ENCODE results near the gene CDT1.

CDT1 gene

DNA sequence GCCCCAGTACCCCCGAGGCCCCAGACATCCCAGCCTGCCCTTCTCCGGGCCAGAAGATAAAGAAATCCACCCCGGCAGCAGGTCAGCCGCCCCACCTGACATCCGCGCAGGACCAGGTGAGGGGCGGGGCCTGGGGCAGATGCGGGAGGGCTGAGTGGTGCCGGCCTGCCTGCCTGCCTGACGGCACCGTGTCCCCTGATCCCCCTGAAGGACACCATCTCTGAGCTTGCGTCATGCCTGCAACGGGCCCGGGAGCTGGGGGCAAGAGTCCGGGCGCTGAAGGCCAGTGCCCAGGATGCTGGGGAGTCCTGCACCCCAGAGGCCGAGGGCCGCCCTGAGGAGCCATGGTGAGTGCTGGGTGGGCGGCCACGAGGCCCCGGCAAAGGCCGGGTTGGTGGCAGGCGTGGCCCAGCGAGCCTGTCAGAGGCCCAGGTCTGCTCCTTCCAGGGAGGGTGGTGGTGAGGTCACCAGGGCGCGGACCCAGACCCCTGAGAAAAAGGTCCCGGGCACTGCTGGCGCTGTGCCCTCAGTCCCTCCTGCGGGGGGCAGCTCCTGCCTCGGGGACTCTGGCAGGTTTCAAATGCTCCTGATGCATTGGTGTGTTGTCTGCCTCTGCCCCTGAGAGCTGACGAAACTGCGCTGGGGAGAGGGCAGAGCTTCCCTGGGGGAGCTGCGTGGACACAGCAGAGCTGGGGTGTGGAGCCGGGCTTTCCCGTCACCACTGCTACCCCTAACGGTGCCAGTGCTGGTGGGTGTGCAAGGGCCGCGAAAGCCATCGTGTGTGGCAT is 1.2 kb downstream of the CDT1 start:
- DNase-seq (ENCODE audit: low read depth) = no peak

DNA sequence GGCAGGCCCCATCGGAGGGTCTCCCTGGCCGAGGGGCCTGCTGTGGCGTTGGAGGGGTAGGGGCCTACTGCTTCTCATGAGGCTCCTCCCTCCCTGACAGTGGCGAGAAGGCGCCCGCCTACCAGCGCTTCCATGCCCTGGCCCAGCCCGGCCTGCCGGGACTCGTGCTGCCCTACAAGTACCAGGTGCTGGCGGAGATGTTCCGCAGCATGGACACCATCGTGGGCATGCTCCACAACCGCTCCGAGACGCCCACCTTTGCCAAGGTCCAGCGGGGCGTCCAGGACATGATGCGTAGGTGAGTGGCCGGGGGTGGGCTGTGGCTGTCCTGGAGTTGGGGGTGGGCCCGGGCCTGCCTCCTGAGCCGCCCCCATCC is 1.7 kb downstream of the CDT1 start:
- DNase-seq (ENCODE audit: low read depth) = no peak

DNA sequence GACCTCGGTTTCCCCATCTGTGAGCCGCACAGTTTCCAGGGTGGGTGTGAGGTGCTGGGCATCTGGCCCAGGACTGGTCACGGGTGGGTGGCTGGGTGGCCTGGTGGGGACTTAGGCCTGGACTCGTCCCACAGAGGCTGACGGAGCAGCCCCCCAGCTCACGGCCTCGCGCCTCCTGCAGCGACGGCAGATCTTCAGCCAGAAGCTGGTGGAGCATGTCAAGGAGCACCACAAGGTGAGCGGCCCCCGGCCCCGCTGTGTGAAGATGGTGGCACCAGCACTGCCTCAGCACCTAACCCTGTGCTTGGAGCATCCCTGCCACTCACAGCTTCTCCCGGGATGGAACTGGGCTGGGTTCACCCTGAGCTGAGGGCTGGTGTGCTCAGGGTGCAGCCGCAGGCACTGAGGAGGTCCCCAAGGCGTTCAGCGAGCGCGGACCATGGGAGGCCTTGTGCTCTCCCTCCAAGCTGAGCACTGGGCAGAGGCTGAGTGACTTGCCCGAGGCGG is 2.4 kb downstream of the CDT1 start:
- no peak for DNase-seq (ENCODE audit: low read depth)

DNA sequence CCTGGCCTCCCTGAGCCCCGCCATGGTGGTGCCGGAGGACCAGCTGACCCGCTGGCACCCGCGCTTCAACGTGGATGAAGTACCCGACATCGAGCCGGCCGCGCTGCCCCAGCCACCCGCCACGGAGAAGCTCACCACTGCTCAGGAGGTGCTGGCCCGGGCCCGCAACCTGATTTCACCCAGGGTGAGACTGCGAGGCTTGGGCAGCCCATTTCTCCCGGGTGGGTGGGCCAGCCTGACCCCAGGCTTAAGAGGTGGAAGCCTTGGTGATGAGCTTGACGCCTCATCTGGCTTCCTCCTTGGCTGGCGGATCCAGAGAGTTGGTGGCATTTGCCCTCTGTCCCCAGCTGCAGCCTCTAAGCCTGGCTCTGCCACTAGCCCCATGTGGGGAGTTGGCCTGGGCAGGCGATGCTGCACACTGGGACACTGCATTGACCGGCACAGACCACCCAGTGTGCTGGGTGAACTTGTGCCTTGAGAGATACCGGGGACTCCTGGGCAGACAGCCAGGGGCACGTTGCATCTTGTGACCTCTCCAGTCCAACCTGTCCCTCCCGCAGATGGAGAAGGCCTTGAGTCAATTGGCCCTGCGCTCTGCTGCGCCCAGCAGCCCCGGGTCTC is 3.0 kb downstream of the CDT1 start:
- DNase-seq (ENCODE audit: low read depth) = no peak

DNA sequence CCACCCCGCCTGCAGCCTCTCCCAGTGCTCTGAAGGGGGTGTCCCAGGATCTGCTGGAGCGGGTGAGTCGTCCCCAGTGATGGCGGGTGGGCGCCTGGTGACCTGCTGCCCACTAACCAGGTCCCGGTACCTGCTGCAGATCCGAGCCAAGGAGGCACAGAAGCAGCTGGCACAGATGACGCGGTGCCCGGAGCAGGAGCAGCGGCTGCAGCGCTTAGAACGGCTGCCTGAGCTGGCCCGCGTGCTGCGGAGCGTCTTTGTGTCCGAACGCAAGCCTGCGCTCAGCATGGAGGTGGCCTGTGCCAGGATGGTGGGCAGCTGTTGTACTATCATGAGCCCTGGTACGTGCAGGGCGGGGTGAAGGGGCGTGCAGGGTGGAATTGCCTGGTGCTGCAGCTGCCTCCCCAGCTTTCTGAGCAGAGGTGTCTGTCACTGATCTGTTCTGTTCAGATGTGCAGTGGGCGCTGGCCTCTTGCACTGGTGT is 3.6 kb downstream of the CDT1 start:
- no peak for DNase-seq (ENCODE audit: low read depth)

DNA sequence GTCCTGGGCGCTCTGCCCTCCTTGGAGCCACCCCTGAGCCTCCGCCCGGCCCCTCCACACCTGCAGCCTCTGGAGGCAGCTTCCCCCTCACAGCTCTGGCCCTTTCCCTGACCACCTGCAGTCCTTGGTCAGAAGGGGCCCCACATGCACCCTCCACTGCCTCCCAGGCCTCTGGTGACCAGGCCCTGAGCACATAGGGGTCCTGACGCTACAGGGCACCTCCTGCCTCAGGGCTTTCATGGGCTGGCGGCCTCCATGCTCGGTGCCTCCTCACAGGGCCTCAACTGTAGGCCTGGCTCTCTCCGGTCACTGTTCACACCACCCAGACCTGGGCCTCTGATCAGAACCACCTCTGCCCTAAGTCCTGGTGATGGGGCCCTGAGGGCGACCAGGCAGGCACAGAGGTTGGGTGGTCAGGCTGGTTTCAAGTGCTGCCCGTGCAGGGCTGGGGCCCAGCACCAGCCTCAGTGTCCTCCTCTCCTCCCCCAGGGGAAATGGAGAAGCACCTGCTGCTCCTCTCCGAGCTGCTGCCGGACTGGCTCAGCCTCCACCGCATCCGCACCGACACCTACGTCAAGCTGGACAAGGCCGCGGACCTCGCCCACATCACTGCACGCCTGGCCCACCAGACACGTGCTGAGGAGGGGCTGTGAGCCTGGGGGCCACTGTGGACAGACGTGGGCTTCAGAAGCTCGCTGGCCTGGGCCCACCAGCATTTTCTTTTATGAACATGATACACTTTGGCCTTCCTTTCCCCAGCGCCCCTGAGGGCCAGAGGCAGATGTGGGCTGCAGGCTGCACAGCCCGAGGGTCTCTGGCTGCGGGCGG is 4.3 kb downstream of the CDT1 start:
- no peak for DNase-seq (ENCODE audit: low read depth)

DNA sequence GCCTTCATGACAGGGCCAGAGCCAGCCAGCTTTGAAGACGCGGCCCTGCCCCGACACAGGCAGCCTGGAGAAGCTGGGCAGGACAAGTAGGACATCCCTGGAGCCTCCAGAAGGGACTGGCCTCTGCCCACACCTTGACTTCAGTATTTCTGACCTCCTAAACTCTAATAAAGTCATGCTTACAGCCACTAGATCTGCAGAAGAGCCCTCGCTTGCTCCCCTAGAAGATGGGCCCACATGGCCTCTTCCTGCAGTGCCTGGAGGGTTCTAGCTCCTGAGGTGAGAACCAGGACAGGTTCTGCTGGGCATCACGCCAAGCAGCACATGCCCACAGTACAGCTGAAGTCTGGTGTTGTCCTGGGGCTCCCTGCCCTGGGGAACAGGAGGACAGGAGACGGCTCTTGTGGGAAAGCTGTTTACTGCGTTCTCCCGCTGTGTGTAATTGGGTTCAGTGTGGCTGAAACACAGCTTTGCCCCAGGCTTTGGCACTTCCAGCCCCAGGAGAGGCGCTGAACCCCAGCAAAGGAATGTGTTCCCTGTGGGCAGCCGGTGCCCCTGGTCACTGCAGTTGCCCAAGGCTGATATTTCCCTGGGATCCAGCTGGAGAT is 5.6 kb downstream of the CDT1 start:
- no peak for DNase-seq (ENCODE audit: low read depth)

DNA sequence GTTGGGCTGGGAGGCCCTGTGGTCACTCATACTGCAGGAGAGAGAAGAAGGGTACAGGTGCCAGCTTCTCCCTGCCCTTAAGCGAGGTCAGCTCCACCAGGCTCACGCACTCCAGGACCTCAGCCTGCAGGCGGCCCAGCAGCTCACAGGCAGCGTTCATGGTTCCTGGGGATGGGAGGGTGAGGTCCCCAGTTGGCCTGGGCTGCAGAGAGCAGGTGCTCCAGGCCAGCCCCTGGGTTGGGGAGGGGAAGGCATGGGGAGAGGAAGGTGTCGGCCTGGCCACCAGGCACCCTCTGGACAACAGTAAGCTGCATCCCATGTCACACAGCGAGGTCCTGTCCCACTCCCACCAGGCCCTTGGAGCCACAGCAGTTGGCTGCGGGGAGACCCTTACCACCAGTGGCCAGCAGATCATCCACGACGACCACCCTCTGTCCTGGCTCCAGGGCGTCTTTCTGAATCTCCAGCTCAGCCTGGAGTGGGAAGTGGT is 6.1 kb downstream of the CDT1 start:
- DNase-seq (ENCODE audit: low read depth) = no peak

DNA sequence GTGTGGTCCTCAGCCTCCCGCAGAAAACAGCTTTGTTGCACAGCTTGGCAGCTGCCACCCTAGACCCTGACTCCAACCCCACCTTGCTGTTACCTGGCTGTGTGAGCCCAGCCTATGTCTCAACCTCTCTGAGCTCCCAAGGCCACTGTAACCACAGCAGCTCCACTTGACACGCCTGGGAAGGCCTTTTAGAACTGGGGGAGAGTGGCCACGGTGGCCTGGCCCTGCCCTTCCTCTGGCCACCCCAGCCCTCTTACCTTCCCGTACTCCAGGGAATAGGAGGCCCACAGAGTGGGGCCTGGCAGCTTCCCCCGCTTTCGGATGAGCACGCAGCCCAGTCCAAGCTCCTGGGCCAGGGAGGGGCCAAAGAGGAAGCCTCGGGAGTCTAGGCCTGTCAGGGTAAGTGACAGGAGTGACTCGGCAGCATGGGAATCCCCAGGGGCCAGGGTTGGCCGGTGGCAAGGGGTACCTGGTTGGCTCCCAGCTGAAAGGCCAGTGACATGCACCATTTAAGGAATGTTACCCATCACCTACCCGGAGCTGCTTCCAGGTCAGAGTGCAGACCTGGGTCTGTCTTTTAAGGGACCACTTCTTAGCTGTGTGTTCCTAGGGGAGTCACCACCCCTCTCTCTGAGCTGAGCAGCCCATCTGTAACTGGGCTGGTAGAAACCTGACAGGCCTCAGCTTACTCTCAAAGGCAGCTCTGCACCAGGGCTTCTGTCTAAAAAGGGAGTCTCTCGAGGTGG is 6.8 kb downstream of the CDT1 start:
- DNase-seq (ENCODE audit: low read depth) = no peak

DNA sequence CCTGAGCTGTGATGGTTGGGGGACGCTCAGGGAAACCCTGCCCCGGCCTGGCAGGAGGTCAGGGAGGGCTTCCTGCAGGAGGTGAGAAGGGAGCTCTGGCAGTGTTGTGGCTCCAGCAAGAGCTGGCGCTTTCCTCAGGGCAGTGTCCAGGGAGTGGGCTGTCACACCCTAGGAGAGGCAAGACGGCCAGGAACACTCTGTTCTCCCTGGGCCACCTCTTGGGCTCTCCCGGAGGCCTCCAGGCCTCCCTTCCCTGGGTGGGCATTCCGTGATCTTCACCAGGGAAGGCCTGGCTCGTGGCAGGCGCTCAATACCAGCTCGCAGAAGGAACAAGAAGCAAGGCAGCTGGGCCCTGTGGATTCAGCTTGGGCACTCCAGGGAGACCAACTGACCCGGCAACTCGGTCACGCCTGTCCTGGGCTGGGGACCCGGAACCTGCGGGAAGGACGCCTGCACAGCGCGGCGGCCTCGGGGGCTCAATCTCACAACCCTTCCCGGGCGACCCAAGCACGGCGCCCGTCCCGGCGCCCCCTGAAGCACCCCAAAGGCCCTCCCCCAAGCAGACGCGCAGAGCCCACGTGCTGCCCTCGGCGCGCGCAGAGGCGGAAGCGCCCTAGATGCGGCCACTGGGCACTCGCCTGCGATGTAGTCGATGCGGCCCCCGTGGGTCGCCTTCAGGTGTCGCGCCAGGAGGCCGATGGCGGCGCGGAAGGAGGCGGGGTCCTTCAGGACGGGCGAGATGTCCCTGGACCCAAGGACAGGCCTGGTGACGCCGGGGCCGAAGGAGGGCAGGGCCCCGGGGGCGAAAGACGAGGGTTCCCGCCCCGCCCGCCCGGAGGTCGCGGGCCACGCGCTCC is 7.6 kb downstream of the CDT1 start:
- no peak for DNase-seq (ENCODE audit: low read depth)

DNA sequence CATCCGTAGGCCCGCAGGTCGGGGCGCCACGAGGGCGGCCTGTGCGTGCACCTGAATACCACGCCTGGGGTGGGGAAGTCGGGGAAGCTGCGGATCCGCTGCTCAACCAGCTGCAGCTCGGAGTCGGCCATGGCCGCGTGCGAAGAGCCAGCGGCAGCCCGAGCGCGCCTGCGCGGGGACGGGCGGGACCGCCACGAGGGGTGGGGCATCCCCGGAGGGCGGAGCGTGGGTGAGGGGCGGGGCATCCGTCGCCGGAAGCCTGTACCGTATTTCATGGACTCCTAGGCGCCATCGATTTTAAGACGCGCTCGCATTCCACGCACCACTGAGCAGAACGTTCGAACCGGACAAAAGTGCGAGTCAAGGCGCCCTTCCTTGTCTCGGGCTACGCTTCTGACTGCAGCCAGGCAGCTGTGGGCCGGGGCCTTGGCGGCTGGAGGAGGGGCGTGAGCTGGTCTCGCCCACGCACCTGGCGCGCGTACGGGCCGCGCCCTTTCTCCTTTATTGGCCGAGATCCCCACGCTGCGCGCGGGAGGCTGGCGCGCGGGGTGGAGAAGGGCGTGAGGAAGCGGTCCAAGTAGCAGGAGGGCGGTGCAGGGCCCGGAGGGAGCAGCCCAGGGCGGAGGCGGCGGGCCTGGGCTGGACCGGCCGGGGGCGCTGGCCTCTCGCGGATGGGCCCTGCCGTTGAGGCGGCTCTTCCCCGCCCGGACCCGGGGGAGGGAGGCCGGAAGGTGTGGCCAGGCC is 8.4 kb downstream of the CDT1 start, which contains the start of gene APRT:
TSS of gene APRT (minus strand) at position 160 of the 744 bp plus-strand sequence. CDS start at position 131, 29 bp downstream.
- peak; percentile 93 for DNase-seq (ENCODE audit: low read depth)

DNA sequence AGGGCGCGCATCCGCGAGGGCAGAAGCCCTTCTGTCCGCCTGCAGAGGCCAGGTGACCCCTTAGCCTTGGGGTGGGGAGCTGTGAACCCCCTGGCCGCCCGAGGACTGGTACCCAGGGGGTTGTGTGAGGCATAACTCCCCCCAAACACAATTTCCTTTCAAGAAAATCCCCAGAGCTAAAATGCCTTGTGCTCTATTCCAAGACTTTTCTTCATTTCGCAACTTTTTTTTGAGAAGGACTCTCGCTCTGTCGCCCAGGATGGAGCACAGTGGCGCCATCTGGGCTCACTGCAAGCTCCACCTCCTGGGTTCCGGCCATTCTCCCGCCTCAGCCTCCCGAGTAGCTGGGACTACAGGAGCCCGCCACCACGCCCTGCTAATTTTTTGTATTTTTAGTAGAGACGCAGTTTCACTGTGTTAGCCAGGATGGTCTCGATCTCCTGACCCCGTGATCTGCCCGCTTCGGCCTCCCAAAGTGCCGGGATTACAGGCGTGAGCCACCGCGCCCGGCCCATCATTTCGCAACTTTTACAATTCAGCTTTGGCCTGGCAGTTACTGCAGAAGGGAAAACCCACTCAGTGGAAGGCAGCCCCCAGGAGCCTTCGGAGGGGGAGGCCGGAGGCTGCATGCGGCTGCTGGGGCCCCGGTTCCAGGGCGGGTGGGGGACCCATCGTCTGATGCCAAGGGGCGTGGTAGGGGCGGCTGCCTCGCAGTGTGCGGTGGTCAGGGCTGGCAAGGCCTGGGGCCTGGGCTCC is 9.1 kb downstream of the CDT1 start:
- no peak for DNase-seq (ENCODE audit: low read depth)

DNA sequence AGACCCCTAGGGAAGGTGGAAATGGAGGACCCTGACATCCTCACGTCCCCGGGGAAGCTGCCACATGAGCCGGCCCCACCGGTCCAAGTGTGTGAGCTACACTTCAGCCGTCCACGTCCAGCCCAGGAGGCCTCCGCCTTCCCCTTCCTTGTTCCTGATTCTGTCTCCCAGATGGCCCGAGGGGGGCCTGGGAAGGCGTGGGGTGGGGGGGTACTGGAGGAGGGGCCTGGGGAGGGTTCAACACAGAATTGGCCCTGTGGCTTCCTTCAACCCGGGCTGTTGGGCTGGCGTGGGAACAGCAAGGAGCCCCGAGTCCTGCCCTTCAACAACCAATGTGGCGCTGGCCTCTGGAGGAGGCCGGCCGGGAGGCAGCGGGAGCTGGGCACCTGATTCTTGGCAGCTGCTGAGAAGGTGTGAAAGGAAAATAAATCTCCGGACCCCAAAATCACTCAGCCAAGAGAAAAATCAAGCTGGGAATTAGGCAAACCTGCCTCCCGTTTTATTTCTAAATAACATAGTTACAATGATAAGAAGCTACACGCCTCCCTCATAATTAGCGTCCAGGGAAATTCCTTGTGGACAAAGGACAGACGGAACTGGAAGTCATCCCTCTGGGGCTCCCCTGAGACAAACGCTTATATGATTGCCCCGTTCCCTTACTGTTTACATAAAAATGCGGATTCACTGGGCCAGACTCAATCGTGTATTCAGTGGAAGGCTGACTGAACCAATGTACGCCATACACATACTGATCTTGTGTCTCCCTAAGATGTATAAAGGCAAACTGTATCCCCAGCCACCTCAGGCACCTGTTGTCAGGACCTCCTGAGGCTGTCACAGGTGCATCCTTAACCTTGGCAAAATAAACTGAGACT is 9.9 kb downstream of the CDT1 start:
- no peak for DNase-seq (ENCODE audit: low read depth)

DNA sequence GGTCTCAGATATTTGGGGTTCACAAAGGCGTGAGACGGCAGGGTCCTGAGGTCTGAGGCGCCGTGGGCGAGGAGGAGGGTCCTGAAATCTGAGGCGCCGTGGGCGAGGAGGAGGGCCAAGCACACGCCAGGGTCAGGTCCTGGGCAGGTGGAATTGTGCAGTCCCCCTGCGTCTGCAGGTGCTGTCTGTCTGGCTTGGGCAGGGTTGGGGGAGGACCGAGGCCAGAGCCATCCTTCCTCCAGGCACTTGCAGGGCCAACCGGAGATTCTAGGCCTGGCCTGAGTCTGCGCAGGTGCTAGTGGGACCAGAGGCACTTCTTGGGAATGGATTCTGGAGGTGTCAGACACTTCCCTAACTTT is 10.5 kb downstream of the CDT1 start:
- DNase-seq (ENCODE audit: low read depth) = no peak

DNA sequence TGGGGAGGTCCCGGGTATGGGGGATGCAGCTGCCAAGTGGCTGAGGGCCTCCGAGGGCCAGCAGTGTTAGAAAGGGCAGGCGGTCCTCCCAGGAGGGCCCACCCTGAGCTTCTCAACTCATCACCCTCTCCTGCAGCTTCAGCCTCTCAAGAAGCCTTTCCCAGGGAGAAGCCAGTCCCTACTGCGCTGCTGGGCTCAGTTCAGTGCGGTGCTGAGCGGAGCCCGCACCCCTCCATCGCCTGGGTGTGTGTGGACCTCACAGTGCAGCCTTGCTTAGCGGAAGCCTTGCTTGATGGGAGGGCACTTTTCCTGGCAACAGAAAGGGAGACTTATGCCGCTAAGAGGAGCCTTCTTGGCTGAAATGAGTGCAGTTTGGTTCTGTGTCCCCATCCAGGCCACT is 11.6 kb downstream of the CDT1 start:
- no peak for DNase-seq (ENCODE audit: low read depth)

DNA sequence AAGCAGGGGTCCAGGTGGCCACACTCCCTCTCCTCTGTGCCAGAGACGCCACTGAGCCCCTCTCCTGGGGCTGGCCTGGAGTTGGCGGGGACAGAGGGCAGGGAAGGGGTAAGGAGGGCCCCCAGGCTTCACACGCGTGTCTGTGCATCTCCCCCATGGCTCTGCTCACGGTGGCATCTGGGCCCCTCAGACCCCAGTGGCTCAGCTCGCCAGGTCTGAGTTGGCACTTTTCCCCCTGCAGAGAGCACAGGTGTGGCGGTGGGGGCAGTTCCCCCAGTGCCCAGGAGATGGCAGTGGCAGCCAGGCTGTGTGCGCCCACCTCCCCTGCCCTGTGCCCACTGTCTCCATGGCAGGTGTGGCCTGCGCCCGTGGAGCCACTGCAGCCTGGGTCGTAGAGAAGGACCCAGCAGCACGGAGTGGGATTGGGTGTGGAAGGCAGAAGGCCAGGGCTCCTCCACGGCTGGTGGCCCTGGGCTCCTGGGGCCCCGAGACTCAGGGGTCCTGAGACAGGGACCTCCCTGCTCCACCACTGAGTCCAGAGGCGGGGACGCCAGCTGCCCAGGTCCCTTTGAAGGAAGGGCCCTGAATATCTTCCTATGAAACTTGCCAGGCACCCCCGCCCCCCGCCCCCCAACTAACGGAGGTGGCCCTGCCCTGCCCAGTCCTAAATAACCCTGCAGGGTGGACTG is 12.5 kb downstream of the CDT1 start:
- no peak for DNase-seq (ENCODE audit: low read depth)
